Activated CD4-positive, CD25-positive, alpha-beta regulatory T cell treated with anti-CD3 and anti-CD28 coated beads, Interleukin-2, amount 50 U/mL, for 72 hours (primary cell): Measurements from ENCODE around the gene FAF2.
"Not testable (repeated sequence)": the region's sequence is repeated elsewhere in the genome, so short reads cannot be mapped to it uniquely, and the experiment has no call there.

Experiments
- DNase-seq: peaks from one replicate; pipeline ENCODE4 v3.0.0; 2021

Gene FAF2

DNA sequence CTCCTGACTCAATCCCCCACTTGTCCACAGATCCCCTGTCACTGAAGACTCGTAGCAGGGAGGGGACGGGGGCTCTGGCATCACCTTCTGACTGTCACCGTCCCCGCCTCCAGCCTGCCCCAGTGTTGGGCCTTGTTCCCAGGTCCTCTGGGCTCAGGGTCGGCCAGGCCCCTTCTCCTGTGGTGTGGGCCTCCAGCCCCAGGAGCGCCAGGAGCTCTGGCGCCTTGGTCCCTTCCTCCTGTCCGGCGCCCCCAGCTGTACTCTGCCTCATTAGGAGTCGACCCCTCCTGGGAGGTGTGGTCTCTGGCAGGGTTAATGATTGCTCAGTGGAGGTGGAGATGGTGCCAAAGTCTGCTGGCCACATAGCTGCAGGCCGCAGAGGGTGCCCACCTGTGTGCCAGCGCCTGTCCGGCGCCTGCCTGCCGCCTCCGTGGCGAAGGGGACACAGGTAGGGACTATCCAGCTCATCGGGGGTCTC, 100.8 kb downstream of the FAF2 start, which contains the start of gene CDHR2:
TSS of gene CDHR2 (plus strand) at position 376 of the 478 bp plus-strand sequence. CDS start 16,011 bp downstream, outside the sequence.
- DNase-seq: no peak

DNA sequence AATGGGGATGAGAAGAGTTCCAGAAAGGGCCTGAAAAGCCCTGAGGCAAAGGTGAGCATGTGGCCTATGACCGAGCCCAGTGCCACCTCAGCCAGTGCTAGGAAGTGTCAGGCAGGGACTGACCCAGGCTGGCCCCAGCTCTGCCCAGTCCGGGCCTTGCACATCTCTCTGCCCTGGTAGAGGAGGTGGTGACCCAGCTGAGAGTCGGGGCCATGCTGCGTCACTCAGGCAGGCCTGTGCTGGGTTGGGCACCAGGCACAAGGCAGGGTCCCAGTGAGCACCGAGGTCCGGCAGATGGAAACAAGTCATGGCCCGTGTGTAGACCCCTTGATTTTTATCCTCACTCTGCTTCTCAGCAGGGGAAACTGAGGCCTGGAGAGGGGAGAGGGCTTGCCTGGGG, 101.7 kb downstream of the FAF2 start:
- no peak for DNase-seq

DNA sequence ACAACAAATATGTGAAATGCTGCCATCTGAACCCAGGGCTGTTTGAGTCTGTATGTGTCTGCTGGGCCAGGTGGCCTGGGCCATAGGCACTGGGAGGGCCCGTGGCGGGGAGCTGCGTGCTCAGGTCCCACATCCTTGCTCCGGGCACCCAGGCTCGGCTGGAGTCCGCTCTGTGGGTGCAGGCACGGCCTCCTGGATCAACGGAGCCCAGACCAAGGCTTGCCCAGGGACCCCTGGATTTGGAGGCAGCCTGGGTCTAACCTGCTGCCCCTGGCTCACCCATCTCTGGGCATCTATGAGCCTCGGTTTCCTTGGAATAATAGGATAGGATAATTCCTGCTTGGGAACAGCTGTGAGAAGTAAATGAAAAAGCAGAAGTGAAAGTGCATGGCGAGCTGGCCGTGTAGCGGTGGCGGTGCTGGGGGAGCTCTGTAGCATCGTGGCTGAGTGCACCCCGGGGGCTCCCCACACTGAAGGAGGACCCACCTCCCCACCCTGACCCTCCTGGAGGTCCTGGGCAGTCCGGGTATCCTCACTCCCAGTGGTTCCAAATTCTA, 102.2 kb downstream of the FAF2 start:
- no peak for DNase-seq

DNA sequence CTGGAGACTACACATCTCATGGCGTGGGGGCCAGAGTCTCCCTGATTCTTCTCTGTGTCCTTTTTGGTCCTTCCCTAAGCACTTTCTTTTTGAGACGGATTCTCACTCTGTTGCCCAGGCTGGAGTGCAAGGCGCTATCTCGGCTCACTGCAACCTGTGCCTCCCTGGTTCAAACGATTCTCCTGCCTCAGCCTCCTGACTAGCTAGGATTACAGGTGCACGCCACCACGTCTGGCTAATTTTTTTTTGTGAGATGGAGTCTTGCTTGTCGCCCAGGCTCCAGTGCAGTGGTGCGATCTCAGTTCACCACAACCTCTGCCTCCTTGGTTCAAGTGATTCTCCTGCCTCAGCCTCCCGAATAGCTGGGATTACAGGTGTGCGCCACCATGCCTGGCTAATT, 102.8 kb downstream of the FAF2 start:
- DNase-seq: not testable (repeated sequence)

DNA sequence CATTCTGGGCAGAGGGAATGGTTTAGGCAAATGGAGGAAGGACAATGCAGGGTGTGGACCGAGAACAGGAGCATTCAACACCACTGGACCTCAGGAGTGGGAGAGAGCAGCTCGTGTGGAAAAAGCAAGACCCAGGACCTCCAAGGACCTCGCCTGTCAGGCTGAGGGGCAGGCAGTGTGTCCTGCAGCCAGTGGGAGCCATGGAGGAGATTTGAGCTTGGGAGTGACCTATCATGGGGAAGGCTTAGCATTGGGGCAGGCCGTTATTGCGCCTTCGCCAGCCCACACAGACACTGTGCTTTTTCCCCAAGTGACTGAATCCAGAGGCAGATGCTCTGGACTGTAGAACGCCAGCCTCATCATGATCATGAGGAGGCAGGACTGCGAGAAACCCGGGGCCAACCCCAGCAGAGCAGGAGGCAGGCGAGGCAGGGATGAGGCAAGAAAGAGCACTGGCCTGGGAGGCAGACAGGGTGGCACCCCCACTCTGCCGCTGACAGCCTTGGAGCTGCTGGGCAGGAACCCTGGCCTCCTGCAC, 104.2 kb downstream of the FAF2 start:
- no peak for DNase-seq

DNA sequence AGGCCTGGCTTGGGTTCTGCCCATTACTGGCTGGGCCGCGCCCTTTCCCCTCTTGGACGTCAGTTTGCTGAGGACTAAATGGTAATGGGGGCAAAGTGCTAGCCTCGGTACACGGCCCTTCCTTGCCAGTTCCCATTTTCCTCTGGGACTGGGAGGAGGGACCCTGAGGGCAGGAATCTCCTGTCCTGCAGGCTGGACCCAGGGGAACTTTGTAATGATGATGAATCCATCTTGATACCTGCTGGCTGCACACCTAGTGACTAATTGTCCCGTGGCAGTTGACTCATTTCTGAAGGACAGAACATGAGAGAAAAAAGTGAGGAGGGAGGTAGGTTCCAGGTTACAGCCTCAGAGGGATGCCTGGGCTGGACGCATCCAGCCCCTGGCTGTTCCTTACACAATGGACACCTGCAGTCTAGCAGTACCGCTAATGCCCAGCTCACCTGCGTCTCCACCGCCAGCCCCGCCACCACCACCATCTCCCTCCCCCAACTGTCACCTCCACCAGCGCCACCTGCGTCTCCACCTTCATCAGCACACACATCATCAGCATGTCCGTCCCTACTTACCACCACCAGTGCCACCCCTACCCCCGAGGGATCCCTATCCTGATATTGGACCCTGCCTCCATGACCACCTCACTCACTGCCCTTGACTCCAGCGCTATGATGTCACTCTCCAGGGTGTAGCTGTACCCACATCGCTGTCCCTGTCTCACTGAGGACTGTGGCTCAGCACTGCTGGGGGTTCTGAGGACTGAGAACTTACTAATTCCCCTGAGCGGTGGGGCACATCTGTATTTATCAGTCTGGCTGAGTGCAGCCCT, 105.3 kb downstream of the FAF2 start:
- DNase-seq: no peak

DNA sequence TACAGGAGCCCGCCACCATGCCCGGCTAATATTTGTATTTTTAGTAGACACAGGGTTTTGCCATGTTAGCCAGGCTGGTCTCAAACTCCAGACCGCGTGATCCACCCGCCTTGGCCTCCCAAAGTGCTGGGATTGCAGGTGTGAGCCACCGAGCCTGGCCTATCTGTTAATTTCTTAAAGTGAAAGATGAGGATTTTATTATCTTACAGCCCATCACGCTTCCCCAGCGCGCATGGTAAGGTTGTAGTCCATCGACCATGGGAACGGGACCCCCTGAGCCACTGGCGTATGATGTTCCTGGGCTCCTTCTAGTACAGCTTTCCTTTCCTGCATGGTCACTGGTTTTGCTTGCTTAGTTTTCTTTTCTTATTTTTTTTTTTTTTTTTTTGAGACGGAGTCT, 109.7 kb downstream of the FAF2 start:
- DNase-seq: no peak
